HG03342 (cell line): Measurements from ENCODE around the gene ZNF618.

Experiments
- ATAC-seq: cut with Tn5 transposase; IDR thresholded peaks from one replicate; pipeline ENCODE4 v1.9.1; 2021; ENCODE audit warnings: mild to moderate bottlenecking, moderate library complexity; ENCODE audit not compliant: unreplicated experiment

ZNF618 gene

DNA sequence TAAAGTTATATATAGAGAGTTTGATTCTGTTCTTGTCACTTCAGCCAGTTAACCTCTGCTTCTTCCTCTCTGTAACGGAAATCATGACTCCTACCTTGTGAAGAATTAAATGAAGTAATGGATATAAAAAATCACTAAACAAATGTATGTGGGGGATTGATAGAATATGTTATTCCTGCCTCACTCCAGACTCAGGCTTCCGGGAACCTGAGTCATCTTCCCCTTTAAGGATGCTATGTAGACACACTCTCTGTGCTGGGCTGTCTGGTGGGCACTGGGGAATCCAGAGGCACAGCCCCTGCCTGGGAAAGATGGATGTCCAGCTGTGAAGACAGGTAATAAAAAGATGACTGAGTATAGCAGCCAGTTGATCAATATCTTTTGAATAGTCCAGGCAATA, 77.4 kb downstream of the ZNF618 start:
- no peak for ATAC-seq

DNA sequence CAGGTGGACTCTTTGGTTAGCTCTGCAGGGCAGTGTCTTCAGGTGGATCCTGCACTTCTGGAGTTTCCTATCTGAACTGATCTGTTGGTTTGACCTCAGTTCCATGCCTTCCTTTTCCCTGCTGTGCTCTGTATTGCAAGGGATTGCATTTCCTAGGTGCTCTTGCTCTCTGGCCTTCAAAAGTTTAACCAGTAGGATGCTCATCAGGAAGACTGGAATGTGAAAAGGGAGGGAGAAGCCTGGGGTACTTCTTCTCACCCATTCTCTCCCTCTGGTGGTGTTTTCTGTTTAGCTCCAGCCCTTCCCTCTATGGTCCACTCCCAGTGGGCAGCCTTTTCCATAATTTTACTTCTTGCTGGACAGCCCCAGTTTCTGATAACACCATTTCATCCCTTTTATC, 78.5 kb downstream of the ZNF618 start:
- no peak for ATAC-seq

- ATAC-seq: no peak
Measured at GRCh38 chr9:113955076-113955752, 79.1 kb downstream of the ZNF618 start.

DNA sequence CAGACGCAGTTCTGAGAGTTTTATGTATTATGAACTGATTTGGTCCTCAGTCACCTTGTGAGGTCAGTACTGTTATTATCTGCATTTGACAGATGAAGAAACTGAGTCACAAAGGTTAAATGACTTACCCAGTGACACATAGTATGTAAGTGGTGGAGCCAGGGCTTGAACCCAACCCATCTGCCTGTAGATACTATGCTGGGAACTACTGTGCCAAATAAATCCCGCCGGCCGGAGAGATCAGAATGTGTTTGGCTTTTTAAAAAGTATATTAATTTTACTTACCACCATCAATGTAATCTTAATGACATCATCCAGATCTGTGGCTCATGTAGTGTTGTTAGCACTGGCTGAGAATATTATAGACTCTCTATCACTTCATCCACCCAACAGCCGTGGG, 80.8 kb downstream of the ZNF618 start:
- ATAC-seq: no peak

DNA sequence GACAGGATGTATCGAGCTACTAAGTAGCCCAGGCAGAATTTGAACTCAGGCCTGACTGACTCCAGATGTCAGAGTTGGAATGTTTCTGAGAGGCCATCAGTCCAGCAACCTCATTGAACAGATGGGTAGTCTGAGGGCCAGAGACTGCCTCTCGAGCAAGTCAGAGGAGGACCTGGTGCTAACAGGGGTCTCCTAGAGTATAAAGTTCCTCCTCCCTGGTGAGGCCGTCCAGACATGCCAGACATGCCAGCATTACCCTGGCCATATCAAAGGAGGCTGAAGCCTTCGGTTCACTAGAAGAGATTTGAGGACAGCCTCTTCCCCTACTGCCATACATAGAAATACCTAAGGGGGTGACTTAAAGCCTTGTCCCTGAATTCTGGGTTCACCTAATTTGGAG, 81.2 kb downstream of the ZNF618 start:
- ATAC-seq: no peak

GRCh38 chr9:113957821-113958341, 81.8 kb downstream of the ZNF618 start:
- ATAC-seq: no peak

DNA sequence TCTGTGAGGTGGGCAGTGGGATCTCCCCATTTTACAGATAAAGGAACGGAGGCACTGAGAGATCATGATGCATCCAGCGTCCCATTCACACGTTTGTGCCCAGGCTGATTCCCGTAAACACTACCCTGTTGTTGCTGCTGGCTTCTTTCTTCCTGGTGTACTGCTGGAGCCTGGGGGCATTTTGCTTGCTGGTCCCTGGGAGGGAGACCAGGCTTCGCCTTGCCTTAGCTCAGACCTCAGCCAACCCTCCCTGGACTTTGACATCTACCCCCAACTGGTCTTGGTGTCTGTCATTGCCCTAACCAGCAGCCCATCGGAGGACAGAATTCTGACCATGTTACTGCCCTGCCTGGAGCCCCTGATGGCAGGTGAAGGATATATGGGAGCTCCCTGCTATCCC, 82.4 kb downstream of the ZNF618 start:
- no peak for ATAC-seq

GRCh38 chr9:113960768-113961167, 84.7 kb downstream of the ZNF618 start:
- ATAC-seq: no peak

GRCh38 chr9:113962396-113962795, 86.3 kb downstream of the ZNF618 start:
- ATAC-seq: no peak

DNA sequence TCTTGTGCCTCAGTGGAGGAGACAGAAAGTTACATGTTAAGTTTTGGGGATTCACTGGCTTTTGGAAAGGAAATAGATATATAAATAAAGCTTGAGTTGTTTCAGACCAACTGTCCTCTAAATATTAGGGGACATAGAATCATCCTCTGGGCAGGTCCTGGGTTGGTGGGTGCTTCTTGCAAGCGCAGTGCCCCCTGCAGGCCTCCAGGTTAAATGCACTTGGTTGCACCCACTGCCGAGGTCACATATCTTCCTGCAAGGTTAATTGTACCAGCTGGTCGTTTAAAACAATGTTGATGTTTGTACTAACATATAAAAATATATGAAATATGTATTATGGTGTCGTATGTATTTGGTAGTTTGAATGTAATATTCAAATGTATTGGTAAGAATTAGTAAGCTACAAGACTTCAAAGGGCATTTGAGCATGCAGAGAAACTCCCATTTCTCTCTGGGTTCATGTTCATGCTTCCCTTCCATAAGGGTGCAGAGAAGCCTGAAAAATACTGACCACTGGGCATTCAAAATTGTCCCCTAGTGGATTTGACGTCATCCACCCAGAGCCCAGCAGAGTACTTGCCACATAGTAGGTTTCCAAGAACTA, 87.0 kb downstream of the ZNF618 start:
- peak; percentile 58 for ATAC-seq

DNA sequence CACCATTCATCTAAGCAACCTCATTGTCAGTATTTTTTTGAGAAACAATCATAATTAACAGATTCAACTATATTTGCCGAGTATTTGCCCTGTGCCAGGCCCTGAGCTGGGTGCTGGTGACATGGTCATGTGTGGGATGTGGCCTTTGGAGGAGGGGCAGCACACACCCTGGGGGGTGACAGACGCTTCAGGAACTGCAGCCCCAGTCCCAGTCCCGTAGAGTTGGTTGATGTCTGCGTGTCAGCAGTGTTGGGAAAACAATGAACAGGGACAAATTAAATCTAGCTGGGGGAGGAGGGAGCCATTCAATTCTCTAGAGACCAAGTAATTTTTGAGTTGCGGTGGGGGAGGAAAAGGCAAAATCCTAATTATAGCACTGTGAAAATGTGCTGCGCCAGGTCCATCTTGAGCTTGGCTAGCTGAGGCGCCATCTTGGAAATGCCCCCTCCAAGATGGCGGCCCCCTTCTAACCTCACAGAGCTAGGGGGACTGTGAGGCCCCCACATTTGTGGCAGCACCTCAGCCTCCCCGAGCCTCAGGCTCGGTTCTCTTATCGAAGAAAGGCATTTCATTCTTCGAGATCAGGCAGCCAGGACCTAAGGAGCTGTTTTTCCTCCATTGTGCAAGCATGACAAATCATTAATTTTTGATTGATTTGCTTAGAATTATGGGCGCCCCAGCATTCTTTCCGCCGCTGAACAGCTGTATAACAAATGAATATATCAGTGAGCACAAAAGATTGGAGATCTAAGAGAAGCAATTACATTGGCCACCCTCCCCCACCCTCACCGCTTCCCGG, 87.8 kb downstream of the ZNF618 start:
- no peak for ATAC-seq

DNA sequence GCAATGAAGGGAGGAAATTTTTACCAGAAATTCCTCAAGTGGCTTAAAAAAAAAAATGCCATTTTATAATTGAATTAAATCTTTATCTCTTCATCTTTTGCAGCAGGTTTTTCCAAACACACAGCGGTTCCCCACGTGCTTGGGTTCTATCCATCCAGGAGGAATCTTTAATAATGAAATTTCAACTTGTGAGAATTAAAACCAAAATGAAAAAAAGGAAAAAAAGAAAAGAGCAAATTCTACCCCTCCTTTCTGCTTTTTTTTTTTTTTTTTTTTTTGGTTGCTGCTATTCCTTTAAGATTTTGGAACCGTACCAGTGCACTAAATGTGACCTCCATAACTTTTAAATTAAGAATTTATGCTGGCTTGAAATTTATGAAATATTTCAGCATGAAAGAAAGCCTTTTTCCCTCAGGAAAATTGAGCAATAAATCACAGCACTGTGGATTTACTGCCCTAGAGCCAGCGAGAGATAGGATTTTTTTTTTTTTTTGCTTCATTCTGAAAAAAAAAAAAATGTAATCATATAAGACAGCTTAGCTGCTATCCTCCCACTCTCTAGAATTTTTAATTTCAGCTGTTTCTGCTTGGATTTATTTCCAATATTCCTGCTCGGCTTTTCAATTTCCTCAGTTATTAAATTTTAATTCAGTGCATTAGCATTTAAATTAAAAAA, 88.5 kb downstream of the ZNF618 start:
- ATAC-seq: no peak

GRCh38 chr9:113966394-113966793, 90.3 kb downstream of the ZNF618 start:
- ATAC-seq: no peak

GRCh38 chr9:113967380-113967779, 91.3 kb downstream of the ZNF618 start:
- no peak for ATAC-seq

DNA sequence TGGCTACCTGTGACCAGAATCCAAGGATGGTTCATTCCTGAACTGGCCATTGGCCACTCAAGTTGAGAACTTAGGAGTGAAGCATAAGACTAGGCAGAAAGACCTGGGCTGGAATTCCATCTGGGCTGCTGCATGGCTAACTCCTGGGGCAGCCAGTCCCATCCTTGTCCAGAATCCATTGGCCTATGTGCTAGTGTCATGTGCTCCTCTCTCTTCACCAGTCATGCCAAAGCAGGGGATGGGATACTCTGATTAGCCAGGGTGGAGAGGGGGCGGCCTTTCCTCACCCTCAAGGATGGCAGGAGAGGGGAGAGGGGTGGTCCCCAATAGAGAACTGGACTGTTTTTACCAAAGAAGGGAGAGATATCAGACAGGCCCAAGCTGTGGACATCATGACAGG, 93.2 kb downstream of the ZNF618 start:
- no peak for ATAC-seq

DNA sequence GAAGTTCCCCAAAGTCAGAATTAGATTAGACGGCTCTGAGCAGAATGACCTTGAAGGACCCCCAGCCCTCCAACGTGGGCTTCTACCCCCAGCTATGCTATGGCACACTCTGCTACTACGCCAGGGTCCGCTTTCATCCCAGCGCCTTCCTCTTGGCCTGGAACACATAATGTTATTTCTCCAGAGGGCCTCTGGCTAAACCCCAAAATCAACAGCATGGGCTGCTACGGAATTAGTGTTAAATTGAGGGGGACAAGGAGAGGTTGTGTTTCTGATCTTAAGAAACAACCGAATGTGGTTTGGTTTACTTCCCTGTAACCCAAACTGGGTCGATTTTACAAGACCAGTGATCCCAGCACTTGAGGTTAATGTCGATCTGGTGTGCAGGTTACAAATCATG, 97.1 kb downstream of the ZNF618 start:
- no peak for ATAC-seq

GRCh38 chr9:113973963-113974413, 97.9 kb downstream of the ZNF618 start:
- ATAC-seq: no peak

DNA sequence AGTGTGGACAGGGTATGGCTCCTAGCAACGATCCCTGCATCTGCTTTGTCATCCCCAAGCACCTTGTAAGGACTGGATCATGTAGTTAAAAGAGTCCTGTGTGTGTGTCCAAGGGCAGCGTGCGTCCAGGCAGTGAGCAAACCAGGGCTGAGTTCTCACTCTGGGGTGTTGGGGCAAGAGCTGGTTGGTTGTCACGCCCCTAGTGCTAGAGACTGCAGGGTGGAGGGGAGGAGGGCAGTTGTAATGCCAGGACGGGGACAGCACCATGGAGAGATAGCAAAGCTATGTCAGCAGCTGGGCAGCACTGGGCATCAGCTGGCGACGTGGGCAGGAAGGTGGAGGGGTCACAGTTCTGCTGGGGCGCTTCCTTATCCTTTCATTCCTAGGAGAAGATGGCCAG, 100.8 kb downstream of the ZNF618 start:
- ATAC-seq: no peak

DNA sequence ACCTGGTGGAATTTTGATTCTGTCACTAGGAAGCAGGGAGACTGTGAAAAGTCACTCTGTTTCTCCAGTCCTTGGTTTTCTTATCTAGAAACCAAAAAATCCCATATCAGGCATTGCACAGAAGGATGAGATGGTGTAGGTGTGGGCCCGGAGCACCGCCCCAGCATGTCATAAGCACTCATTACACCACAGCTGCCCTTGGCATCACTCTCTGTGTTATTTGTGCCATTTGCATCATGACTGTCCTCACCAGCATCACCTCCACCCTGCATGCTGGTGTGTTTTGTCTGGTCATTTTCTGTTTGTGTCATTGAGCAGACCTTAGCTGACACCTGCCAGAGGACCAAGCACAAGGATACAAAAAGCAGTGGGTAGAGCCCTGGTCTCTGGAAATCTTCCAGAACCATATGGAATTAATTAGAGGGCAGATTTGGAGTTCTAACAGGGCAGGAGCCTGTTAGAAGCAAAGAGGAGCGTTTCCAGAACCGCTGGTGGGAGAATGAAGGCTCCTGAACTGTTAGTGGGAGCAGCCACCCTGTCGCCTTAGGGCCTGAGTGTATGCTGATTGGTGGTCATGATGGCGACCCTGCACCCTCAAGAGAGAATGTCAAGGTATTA, 102.7 kb downstream of the ZNF618 start:
- no peak for ATAC-seq

GRCh38 chr9:113979343-113980127, 103.4 kb downstream of the ZNF618 start:
- no peak for ATAC-seq
